ENCODE measurements around the gene PIK3R3.

DNA sequence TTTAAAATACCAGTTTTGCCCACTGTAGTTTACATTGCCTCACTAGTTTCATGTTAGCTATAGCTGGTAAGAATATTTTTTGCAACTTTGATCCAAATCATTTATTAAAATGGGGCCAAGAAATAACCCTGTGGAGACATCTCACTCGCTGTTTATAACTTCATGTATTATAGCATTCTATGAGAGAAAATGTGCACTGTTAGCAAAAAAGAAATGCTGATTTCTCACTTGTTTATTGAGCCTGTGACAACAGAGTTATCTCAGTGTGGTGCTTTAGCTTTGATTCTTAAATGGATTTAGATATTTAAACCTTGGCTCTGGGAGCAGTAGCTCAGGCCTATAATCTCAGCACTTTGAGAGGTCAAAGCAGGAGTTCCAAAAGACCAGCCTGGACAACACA lies 127.9 kb downstream of the PIK3R3 start:
- TF ChIP-seq CTCF (IDR thresholded peaks at IDR 0.05) (no peak), POLR2A (IDR thresholded peaks at IDR 0.05) (no peak), POLR2AphosphoS5 (IDR thresholded peaks at IDR 0.05) (no peak)
